ENCODE data around the gene BNIP2.

BNIP2 gene

GRCh38 chr15:59688782-59689625, at the start of gene BNIP2:
TSS of gene BNIP2 (minus strand) at chr15:59689320. CDS start at chr15:59682457, 6,863 bp downstream.
- H3K9ac ChIP-seq (ENCODE audit: low read length), result peak within 1 kb of the TSS; percentile 93
- no peaks in the 10 kb centered on the region for H3K36me3 ChIP-seq (ENCODE audit: control insufficient read depth, insufficient read depth, low read length)
- H3K27me3 ChIP-seq (ENCODE audit: control insufficient read depth, insufficient read depth, low read length), result no peaks in the 10 kb centered on the region
- H3K27ac ChIP-seq (ENCODE audit: low read depth, low read length), result peak within 1 kb of the TSS; percentile 99
- peaks cover 11% of the 10 kb centered on the region for H3K4me1 ChIP-seq (ENCODE audit: control insufficient read depth, insufficient read depth, low read length)
- H3K4me3 ChIP-seq (ENCODE audit: low read length), result peak within 1 kb of the TSS; percentile 92

- Histone ChIP-seq H3K36me3 (ENCODE audit: control insufficient read depth, insufficient read depth, low read length) (no peaks in the 10 kb centered on the region), H3K4me3 (ENCODE audit: low read length) (no peak overlapping the region), H3K4me1 (ENCODE audit: control insufficient read depth, insufficient read depth, low read length) (no peaks in the 10 kb centered on the region), H3K9ac (ENCODE audit: low read length) (no peak overlapping the region), H3K27ac (ENCODE audit: low read depth, low read length) (no peak overlapping the region), H3K27me3 (ENCODE audit: control insufficient read depth, insufficient read depth, low read length) (no peaks in the 10 kb centered on the region)
These were observed 49.6 kb upstream of the BNIP2 start for GRCh38 chr15:59738676-59739075.

GRCh38 chr15:59736181-59736580, 47.1 kb upstream of the BNIP2 start:
- no peak overlapping the region for H3K4me3 ChIP-seq (ENCODE audit: low read length)
- no peaks in the 10 kb centered on the region for H3K27me3 ChIP-seq (ENCODE audit: control insufficient read depth, insufficient read depth, low read length)
- H3K9ac ChIP-seq (ENCODE audit: low read length), result no peak overlapping the region
- H3K4me1 ChIP-seq (ENCODE audit: control insufficient read depth, insufficient read depth, low read length), result no peaks in the 10 kb centered on the region
- no peak overlapping the region for H3K27ac ChIP-seq (ENCODE audit: low read depth, low read length)
- no peaks in the 10 kb centered on the region for H3K36me3 ChIP-seq (ENCODE audit: control insufficient read depth, insufficient read depth, low read length)

GRCh38 chr15:59725151-59725486, 36.0 kb upstream of the BNIP2 start:
- Histone ChIP-seq H3K27me3 (ENCODE audit: control insufficient read depth, insufficient read depth, low read length) (no peaks in the 10 kb centered on the region), H3K4me3 (ENCODE audit: low read length) (no peak overlapping the region), H3K36me3 (ENCODE audit: control insufficient read depth, insufficient read depth, low read length) (no peaks in the 10 kb centered on the region), H3K27ac (ENCODE audit: low read depth, low read length) (no peak overlapping the region), H3K9ac (ENCODE audit: low read length) (no peak overlapping the region), H3K4me1 (ENCODE audit: control insufficient read depth, insufficient read depth, low read length) (no peaks in the 10 kb centered on the region)

GRCh38 chr15:59723687-59724346, 34.7 kb upstream of the BNIP2 start:
- H3K27ac ChIP-seq (ENCODE audit: low read depth, low read length), result no peak overlapping the region
- no peaks in the 10 kb centered on the region for H3K27me3 ChIP-seq (ENCODE audit: control insufficient read depth, insufficient read depth, low read length)

GRCh38 chr15:59722476-59722875, 33.4 kb upstream of the BNIP2 start:
- Histone ChIP-seq H3K27me3 (ENCODE audit: control insufficient read depth, insufficient read depth, low read length) (no peaks in the 10 kb centered on the region), H3K36me3 (ENCODE audit: control insufficient read depth, insufficient read depth, low read length) (no peaks in the 10 kb centered on the region), H3K4me1 (ENCODE audit: control insufficient read depth, insufficient read depth, low read length) (no peaks in the 10 kb centered on the region), H3K9ac (ENCODE audit: low read length) (no peak overlapping the region), H3K27ac (ENCODE audit: low read depth, low read length) (no peak overlapping the region), H3K4me3 (ENCODE audit: low read length) (no peak overlapping the region)

More at GRCh38 chr15:59723687-59724346, 34.7 kb upstream of the BNIP2 start:
- no peaks in the 10 kb centered on the region for H3K4me1 ChIP-seq (ENCODE audit: control insufficient read depth, insufficient read depth, low read length)
- no peak overlapping the region for H3K9ac ChIP-seq (ENCODE audit: low read length)
- no peaks in the 10 kb centered on the region for H3K36me3 ChIP-seq (ENCODE audit: control insufficient read depth, insufficient read depth, low read length)
- H3K4me3 ChIP-seq (ENCODE audit: low read length), result no peak overlapping the region

- H3K27me3 ChIP-seq (ENCODE audit: control insufficient read depth, insufficient read depth, low read length), result no peaks in the 10 kb centered on the region
- no peak overlapping the region for H3K9ac ChIP-seq (ENCODE audit: low read length)
- H3K4me1 ChIP-seq (ENCODE audit: control insufficient read depth, insufficient read depth, low read length), result no peaks in the 10 kb centered on the region
- no peaks in the 10 kb centered on the region for H3K36me3 ChIP-seq (ENCODE audit: control insufficient read depth, insufficient read depth, low read length)
- H3K27ac ChIP-seq (ENCODE audit: low read depth, low read length), result no peak overlapping the region
- H3K4me3 ChIP-seq (ENCODE audit: low read length), result no peak overlapping the region
These were observed 32.9 kb upstream of the BNIP2 start for GRCh38 chr15:59722037-59722436.

GRCh38 chr15:59721411-59721810, 32.3 kb upstream of the BNIP2 start:
- no peak overlapping the region for H3K27ac ChIP-seq (ENCODE audit: low read depth, low read length)
- H3K27me3 ChIP-seq (ENCODE audit: control insufficient read depth, insufficient read depth, low read length), result no peaks in the 10 kb centered on the region
- H3K4me1 ChIP-seq (ENCODE audit: control insufficient read depth, insufficient read depth, low read length), result no peaks in the 10 kb centered on the region
- H3K36me3 ChIP-seq (ENCODE audit: control insufficient read depth, insufficient read depth, low read length), result no peaks in the 10 kb centered on the region
- no peak overlapping the region for H3K4me3 ChIP-seq (ENCODE audit: low read length)
- no peak overlapping the region for H3K9ac ChIP-seq (ENCODE audit: low read length)

- H3K4me3 ChIP-seq (ENCODE audit: low read length), result no peak overlapping the region
- H3K9ac ChIP-seq (ENCODE audit: low read length), result no peak overlapping the region
- no peaks in the 10 kb centered on the region for H3K4me1 ChIP-seq (ENCODE audit: control insufficient read depth, insufficient read depth, low read length)
- no peak overlapping the region for H3K27ac ChIP-seq (ENCODE audit: low read depth, low read length)
- H3K27me3 ChIP-seq (ENCODE audit: control insufficient read depth, insufficient read depth, low read length), result no peaks in the 10 kb centered on the region
- no peaks in the 10 kb centered on the region for H3K36me3 ChIP-seq (ENCODE audit: control insufficient read depth, insufficient read depth, low read length)
These were observed 24.1 kb upstream of the BNIP2 start for GRCh38 chr15:59713177-59713576.

GRCh38 chr15:59711451-59712243, 22.5 kb upstream of the BNIP2 start:
- no peaks in the 10 kb centered on the region for H3K36me3 ChIP-seq (ENCODE audit: control insufficient read depth, insufficient read depth, low read length)
- no peaks in the 10 kb centered on the region for H3K4me1 ChIP-seq (ENCODE audit: control insufficient read depth, insufficient read depth, low read length)
- H3K27ac ChIP-seq (ENCODE audit: low read depth, low read length), result no peak overlapping the region
- H3K27me3 ChIP-seq (ENCODE audit: control insufficient read depth, insufficient read depth, low read length), result no peaks in the 10 kb centered on the region
- no peak overlapping the region for H3K4me3 ChIP-seq (ENCODE audit: low read length)
- H3K9ac ChIP-seq (ENCODE audit: low read length), result no peak overlapping the region

GRCh38 chr15:59707619-59708018, 18.5 kb upstream of the BNIP2 start:
- no peaks in the 10 kb centered on the region for H3K4me1 ChIP-seq (ENCODE audit: control insufficient read depth, insufficient read depth, low read length)

GRCh38 chr15:59703979-59704796, 15.1 kb upstream of the BNIP2 start:
- Histone ChIP-seq H3K4me1 (ENCODE audit: control insufficient read depth, insufficient read depth, low read length) (no peaks in the 10 kb centered on the region), H3K4me3 (ENCODE audit: low read length) (no peak overlapping the region), H3K9ac (ENCODE audit: low read length) (no peak overlapping the region), H3K27ac (ENCODE audit: low read depth, low read length) (no peak overlapping the region), H3K36me3 (ENCODE audit: control insufficient read depth, insufficient read depth, low read length) (no peaks in the 10 kb centered on the region), H3K27me3 (ENCODE audit: control insufficient read depth, insufficient read depth, low read length) (no peaks in the 10 kb centered on the region)

More at GRCh38 chr15:59707619-59708018, 18.5 kb upstream of the BNIP2 start:
- Histone ChIP-seq H3K4me3 (ENCODE audit: low read length) (no peak overlapping the region), H3K27me3 (ENCODE audit: control insufficient read depth, insufficient read depth, low read length) (no peaks in the 10 kb centered on the region), H3K36me3 (ENCODE audit: control insufficient read depth, insufficient read depth, low read length) (no peaks in the 10 kb centered on the region), H3K27ac (ENCODE audit: low read depth, low read length) (no peak overlapping the region), H3K9ac (ENCODE audit: low read length) (no peak overlapping the region)

Data from rectal smooth muscle tissue (tissue), 1 donor.